Epithelial cell of proximal tubule (primary cell): ENCODE data around the gene CLEC16A. TPM values are rescaled to one million over a fixed set of nuclear protein-coding genes. Genes with fewer than 3 reads are reported as not detected.

Experiments
- DNase-seq: peaks from one replicate; pipeline ENCODE4 v3.0.0-alpha.2; 2011; ENCODE audit warnings: low read depth
- H3K4me3 ChIP-seq: 2 replicates; pipeline ENCODE4 v1.5.1; 2011; ENCODE audit warnings: low read depth, mild to moderate bottlenecking, low read length
- total RNA-seq: library from RNA; depleted of rRNA; stranded (reverse); fragments of >200 nt; gene quantifications from 2 replicates; pipeline ENCODE4 v1.2.3, GENCODE V29; 2015
- TF ChIP-seq, protein P1 (sequence below): conservative IDR thresholded peaks from 2 replicates; pipeline ENCODE4 v1.5.1; 2012; ENCODE audit warnings: low read depth, mild to moderate bottlenecking, low read length

CLEC16A gene
- total RNA-seq, 1 donor from 2014 or later, result 15.6 TPM

- TF ChIP-seq, protein P1, sequence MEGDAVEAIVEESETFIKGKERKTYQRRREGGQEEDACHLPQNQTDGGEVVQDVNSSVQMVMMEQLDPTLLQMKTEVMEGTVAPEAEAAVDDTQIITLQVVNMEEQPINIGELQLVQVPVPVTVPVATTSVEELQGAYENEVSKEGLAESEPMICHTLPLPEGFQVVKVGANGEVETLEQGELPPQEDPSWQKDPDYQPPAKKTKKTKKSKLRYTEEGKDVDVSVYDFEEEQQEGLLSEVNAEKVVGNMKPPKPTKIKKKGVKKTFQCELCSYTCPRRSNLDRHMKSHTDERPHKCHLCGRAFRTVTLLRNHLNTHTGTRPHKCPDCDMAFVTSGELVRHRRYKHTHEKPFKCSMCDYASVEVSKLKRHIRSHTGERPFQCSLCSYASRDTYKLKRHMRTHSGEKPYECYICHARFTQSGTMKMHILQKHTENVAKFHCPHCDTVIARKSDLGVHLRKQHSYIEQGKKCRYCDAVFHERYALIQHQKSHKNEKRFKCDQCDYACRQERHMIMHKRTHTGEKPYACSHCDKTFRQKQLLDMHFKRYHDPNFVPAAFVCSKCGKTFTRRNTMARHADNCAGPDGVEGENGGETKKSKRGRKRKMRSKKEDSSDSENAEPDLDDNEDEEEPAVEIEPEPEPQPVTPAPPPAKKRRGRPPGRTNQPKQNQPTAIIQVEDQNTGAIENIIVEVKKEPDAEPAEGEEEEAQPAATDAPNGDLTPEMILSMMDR, result no peak
- no peak for DNase-seq
- no peak overlapping the region for H3K4me3 ChIP-seq
Observed at GRCh38 chr16:11224096-11224893, 279.9 kb downstream of the CLEC16A start.

DNA sequence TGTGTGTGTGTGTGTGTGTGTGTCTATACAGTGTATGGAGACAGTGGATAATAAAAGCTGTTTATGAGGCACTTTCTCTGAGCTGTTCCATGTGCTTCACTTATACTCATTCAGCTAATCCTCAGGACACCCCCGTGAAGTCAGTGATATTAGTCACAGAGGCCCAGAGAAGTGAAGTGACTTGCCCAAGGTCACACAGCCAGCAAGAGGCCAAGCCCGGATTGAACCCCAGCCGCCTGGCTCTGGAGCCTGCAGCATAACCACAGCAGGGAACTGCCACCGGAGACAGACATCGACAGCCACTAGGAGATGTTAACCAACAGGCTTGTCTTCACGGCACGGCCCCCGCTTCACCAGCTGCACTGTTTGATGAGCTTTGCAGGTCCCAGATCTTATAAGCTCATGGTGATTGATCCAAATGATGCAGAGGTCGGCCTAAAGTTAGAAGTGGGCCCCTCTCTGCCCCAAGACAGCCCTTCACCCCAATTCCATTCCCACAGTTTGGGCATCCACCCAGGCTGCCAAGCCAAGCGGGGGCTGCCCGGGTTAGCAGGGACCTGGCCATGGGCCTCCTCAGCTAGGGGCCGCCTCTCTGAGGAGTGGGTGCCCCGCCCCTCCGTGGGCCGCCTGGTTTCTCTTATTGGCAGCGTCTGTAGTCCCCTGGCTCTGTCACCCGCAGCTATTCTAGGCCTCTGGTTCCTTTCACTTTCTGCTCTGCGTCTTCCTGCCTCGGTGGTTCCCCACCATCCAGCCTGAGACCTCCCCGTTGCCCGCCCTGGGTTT, 280.7 kb downstream of the CLEC16A start:
- H3K4me3 ChIP-seq, result no peak overlapping the region
- TF ChIP-seq, protein P1, result no peak
- no peak for DNase-seq

DNA sequence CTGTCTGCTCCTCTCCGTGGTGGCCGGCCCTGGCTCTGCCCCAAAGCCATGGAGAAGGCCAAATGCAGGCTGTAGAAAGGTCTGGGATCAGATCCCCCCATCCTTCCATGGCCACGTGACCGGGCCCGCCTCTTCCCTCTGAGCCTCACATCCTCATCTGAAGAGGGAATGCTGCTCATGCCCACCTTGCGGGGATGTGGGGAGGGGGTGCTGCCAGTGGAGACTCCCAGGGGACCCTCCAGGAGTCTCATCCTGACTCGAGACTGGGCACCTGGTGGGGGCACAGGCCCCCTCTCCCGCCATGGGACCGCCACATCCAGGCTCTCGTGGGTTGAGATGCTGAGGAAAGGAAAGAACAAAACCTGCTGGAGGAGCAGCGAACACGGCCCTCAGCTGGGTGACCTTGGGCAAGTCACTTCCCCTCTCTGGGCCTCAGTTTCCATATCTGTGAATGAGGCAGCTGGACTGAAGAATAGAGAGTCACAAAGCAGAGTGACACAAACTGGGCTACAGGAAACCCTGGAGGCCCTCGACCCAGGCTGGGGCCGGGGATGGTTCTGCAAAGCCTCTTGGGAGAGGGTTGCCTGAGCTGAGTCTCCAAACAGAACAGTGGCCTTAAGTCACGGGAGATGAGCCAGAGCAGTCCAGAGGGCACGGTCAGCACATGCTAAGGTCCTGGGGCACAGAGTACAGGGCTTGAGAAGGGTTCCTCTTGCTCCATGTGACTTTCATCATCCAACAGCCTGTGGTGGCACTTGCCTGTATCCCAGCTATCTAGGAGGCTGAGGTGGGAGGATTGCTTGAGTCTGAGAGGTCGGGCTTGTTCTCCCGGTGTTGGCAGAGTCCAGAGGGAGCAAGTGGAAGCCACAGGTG, 281.5 kb downstream of the CLEC16A start:
- no peak overlapping the region for H3K4me3 ChIP-seq
- no peak for DNase-seq
- TF ChIP-seq, protein P1, result no peak

DNA sequence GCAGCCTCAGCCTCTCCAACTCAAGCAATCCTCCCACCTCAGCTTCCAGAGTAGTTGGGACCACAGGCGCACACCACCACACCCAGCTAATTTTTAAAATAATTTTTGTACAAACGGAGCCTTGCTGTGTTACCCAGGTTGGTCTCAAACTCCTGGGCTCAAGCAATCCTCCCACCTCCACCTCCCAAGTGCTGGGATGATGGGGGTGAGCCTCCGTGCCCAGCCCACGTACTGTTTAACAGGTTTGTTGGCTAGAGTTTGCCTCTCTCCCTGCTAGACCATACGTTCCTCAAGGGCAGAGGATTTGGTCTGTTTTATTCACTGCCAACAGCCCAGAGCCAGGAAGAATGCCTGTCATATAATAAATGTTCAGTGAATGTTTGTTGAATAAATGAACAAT, 285.1 kb downstream of the CLEC16A start:
- DNase-seq, result no peak
- no peak overlapping the region for H3K4me3 ChIP-seq
- TF ChIP-seq, protein P1, result no peak

GRCh38 chr16:11229906-11230305, 285.5 kb downstream of the CLEC16A start:
- no peak for DNase-seq

GRCh38 chr16:11231367-11231970, 287.1 kb downstream of the CLEC16A start:
- H3K4me3 ChIP-seq, result no peak overlapping the region
- DNase-seq, result no peak
- TF ChIP-seq, protein P1, result no peak

More at GRCh38 chr16:11229906-11230305, 285.5 kb downstream of the CLEC16A start:
- TF ChIP-seq, protein P1, result no peak
- no peak overlapping the region for H3K4me3 ChIP-seq
